Measurements from ENCODE around the gene LGALS9.
A peak's percentile ranks its signal among the peaks of the same experiment; 100 is the strongest.
"Not testable (repeated sequence)": the region's sequence is repeated elsewhere in the genome, so short reads cannot be mapped to it uniquely, and the experiment has no call there.

Gene LGALS9

GRCh38 chr17:27631897-27632725 lies 1.1 kb downstream of the LGALS9 start:
- Histone ChIP-seq H3K4me1 (ENCODE audit: control insufficient read depth in 1 of 2, insufficient read depth in 2 of 2, low read length in 2 of 2) (peaks cover 12% of the 10 kb centered on the region in 2 donors), H3K4me3 (ENCODE audit: low read depth in 1 of 2, low read length in 2 of 2) (peak overlapping the region; percentile 41 to 60), H3K27me3 (ENCODE audit: low read depth, low read length) (no peaks in the 10 kb centered on the region), H3K36me3 (ENCODE audit: control insufficient read depth in 1 of 2, insufficient read depth in 2 of 2, low read length in 2 of 2) (peaks cover 0 to under 1% of the 10 kb centered on the region in 2 donors), H3K9me3 (ENCODE audit: control insufficient read depth in 1 of 2, low read length in 2 of 2) (no peaks in the 10 kb centered on the region), H3K27ac (ENCODE audit: low read length) (peak overlapping the region; percentile 86)

- H3K4me1 ChIP-seq (ENCODE audit: control insufficient read depth in 1 of 2, insufficient read depth in 2 of 2, low read length in 2 of 2) = peaks cover 12% of the 10 kb centered on the region in 2 donors
- H3K4me3 ChIP-seq (ENCODE audit: low read depth in 1 of 2, low read length in 2 of 2) = peak overlapping the region in 1 of 2 donors; percentile 60
- not testable (repeated sequence) for H3K36me3 ChIP-seq (ENCODE audit: control insufficient read depth in 1 of 2, insufficient read depth in 2 of 2, low read length in 2 of 2); H3K27me3 ChIP-seq (ENCODE audit: low read depth, low read length); H3K9me3 ChIP-seq (ENCODE audit: control insufficient read depth in 1 of 2, low read length in 2 of 2)
- H3K27ac ChIP-seq (ENCODE audit: low read length) = peak overlapping the region; percentile 67
Measured at GRCh38 chr17:27632766-27633165, 1.8 kb downstream of the LGALS9 start.

- H3K27me3 ChIP-seq (ENCODE audit: low read depth, low read length) = no peaks in the 10 kb centered on the region
- no peaks in the 10 kb centered on the region for H3K36me3 ChIP-seq (ENCODE audit: control insufficient read depth in 1 of 2, insufficient read depth in 2 of 2, low read length in 2 of 2)
- H3K4me1 ChIP-seq (ENCODE audit: control insufficient read depth in 1 of 2, insufficient read depth in 2 of 2, low read length in 2 of 2) = peaks cover 12% of the 10 kb centered on the region in 2 donors
- no peak overlapping the region for H3K4me3 ChIP-seq (ENCODE audit: low read depth in 1 of 2, low read length in 2 of 2)
- H3K9me3 ChIP-seq (ENCODE audit: control insufficient read depth in 1 of 2, low read length in 2 of 2) = no peaks in the 10 kb centered on the region
- peak overlapping the region; percentile 36 for H3K27ac ChIP-seq (ENCODE audit: low read length)
Measured at GRCh38 chr17:27633312-27634025, 2.5 kb downstream of the LGALS9 start.

- H3K27me3 ChIP-seq (ENCODE audit: low read depth, low read length) = no peaks in the 10 kb centered on the region
- peaks cover 12% of the 10 kb centered on the region in 2 donors for H3K4me1 ChIP-seq (ENCODE audit: control insufficient read depth in 1 of 2, insufficient read depth in 2 of 2, low read length in 2 of 2)
- H3K36me3 ChIP-seq (ENCODE audit: control insufficient read depth in 1 of 2, insufficient read depth in 2 of 2, low read length in 2 of 2) = no peaks in the 10 kb centered on the region
- H3K9me3 ChIP-seq (ENCODE audit: control insufficient read depth in 1 of 2, low read length in 2 of 2) = no peaks in the 10 kb centered on the region
- H3K4me3 ChIP-seq (ENCODE audit: low read depth in 1 of 2, low read length in 2 of 2) = no peak overlapping the region
- peak overlapping the region; percentile 36 for H3K27ac ChIP-seq (ENCODE audit: low read length)
Measured at GRCh38 chr17:27634026-27634335, 3.0 kb downstream of the LGALS9 start.

- no peak overlapping the region for H3K27ac ChIP-seq (ENCODE audit: low read length)
- peaks cover 12% of the 10 kb centered on the region in 2 donors for H3K4me1 ChIP-seq (ENCODE audit: control insufficient read depth in 1 of 2, insufficient read depth in 2 of 2, low read length in 2 of 2)
Measured at GRCh38 chr17:27634776-27635175, 3.8 kb downstream of the LGALS9 start.

GRCh38 chr17:27635275-27635823 lies 4.4 kb downstream of the LGALS9 start:
- Histone ChIP-seq H3K36me3 (ENCODE audit: control insufficient read depth in 1 of 2, insufficient read depth in 2 of 2, low read length in 2 of 2) (no peaks in the 10 kb centered on the region), H3K27ac (ENCODE audit: low read length) (no peak overlapping the region), H3K4me1 (ENCODE audit: control insufficient read depth in 1 of 2, insufficient read depth in 2 of 2, low read length in 2 of 2) (peaks cover 12% of the 10 kb centered on the region in 2 donors), H3K4me3 (ENCODE audit: low read depth in 1 of 2, low read length in 2 of 2) (no peak overlapping the region), H3K27me3 (ENCODE audit: low read depth, low read length) (no peaks in the 10 kb centered on the region), H3K9me3 (ENCODE audit: control insufficient read depth in 1 of 2, low read length in 2 of 2) (no peaks in the 10 kb centered on the region)

More at GRCh38 chr17:27634776-27635175, 3.8 kb downstream of the LGALS9 start:
- Histone ChIP-seq H3K36me3 (ENCODE audit: control insufficient read depth in 1 of 2, insufficient read depth in 2 of 2, low read length in 2 of 2) (no peaks in the 10 kb centered on the region), H3K9me3 (ENCODE audit: control insufficient read depth in 1 of 2, low read length in 2 of 2) (no peaks in the 10 kb centered on the region), H3K27me3 (ENCODE audit: low read depth, low read length) (no peaks in the 10 kb centered on the region), H3K4me3 (ENCODE audit: low read depth in 1 of 2, low read length in 2 of 2) (no peak overlapping the region)

- not testable (repeated sequence) for H3K27ac ChIP-seq (ENCODE audit: low read length)
Measured at GRCh38 chr17:27636005-27636520, 5.1 kb downstream of the LGALS9 start.

DNA sequence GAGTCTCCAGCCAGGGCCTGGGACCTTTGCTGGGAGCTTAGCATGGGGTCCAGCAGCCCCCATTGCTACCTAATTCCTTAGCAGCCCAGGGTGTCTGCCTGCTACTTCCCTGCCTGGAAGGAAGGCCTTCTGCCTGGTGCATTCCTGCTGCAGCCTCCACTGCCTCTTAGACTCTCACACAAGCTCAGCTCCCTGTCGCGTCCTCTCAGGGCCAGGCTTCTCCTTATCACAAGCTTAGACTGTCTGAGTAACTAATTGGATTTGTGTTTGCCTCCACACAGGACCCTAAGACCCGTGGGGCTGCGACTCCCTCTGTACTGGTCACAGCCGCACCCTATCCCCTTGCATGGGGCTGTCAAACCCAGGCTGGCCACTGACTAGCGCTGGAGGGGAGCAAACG lies 6.8 kb downstream of the LGALS9 start:
- peaks cover 11 to 12% of the 10 kb centered on the region in 2 donors for H3K4me1 ChIP-seq (ENCODE audit: control insufficient read depth in 1 of 2, insufficient read depth in 2 of 2, low read length in 2 of 2)
- H3K4me3 ChIP-seq (ENCODE audit: low read depth in 1 of 2, low read length in 2 of 2); H3K27me3 ChIP-seq (ENCODE audit: low read depth, low read length); H3K36me3 ChIP-seq (ENCODE audit: control insufficient read depth in 1 of 2, insufficient read depth in 2 of 2, low read length in 2 of 2); H3K27ac ChIP-seq (ENCODE audit: low read length); H3K9me3 ChIP-seq (ENCODE audit: control insufficient read depth in 1 of 2, low read length in 2 of 2): not testable (repeated sequence)

More at GRCh38 chr17:27636005-27636520, 5.1 kb downstream of the LGALS9 start:
- not testable (repeated sequence) for H3K4me3 ChIP-seq (ENCODE audit: low read depth in 1 of 2, low read length in 2 of 2); H3K27me3 ChIP-seq (ENCODE audit: low read depth, low read length); H3K36me3 ChIP-seq (ENCODE audit: control insufficient read depth in 1 of 2, insufficient read depth in 2 of 2, low read length in 2 of 2); H3K9me3 ChIP-seq (ENCODE audit: control insufficient read depth in 1 of 2, low read length in 2 of 2)
- H3K4me1 ChIP-seq (ENCODE audit: control insufficient read depth in 1 of 2, insufficient read depth in 2 of 2, low read length in 2 of 2) = peaks cover 12% of the 10 kb centered on the region in 2 donors

DNA sequence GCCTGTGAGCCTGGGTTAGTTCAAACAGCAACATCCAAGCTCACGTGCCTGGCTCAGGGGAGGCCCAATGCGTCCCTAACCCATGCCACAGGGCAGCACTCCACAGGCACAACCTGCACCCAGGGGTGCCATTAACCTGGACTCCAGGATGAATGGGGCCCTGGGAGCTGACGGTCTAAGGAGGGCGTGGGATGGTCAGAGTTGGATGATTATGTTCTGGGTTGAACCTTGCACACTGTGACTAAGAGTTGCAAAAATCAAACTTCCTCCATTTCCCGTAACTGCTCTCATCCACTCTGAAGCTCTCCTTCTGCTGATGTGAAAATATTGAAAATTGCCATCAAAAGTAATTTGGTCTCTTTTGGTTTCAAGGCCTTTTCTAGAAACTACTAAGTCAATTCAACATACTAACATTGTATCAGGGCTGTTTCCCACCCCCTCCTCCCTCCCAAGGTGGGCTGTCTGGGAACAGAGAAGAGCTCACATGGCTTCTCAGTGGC lies 7.5 kb downstream of the LGALS9 start:
- not testable (repeated sequence) for H3K4me1 ChIP-seq (ENCODE audit: control insufficient read depth in 1 of 2, insufficient read depth in 2 of 2, low read length in 2 of 2); H3K4me3 ChIP-seq (ENCODE audit: low read depth in 1 of 2, low read length in 2 of 2)

GRCh38 chr17:27640790-27641189 lies 9.8 kb downstream of the LGALS9 start:
- H3K36me3 ChIP-seq (ENCODE audit: control insufficient read depth in 1 of 2, insufficient read depth in 2 of 2, low read length in 2 of 2) = peaks cover 0 to 5% of the 10 kb centered on the region in 2 donors
- H3K9me3 ChIP-seq (ENCODE audit: control insufficient read depth in 1 of 2, low read length in 2 of 2) = no peaks in the 10 kb centered on the region
- H3K4me3 ChIP-seq (ENCODE audit: low read depth in 1 of 2, low read length in 2 of 2) = no peak overlapping the region
- H3K4me1 ChIP-seq (ENCODE audit: control insufficient read depth in 1 of 2, insufficient read depth in 2 of 2, low read length in 2 of 2) = no peaks in the 10 kb centered on the region
- H3K27ac ChIP-seq (ENCODE audit: low read length) = no peak overlapping the region
- no peaks in the 10 kb centered on the region for H3K27me3 ChIP-seq (ENCODE audit: low read depth, low read length)

More for the DNA sequence above, 7.5 kb downstream of the LGALS9 start:
- not testable (repeated sequence) for H3K36me3 ChIP-seq (ENCODE audit: control insufficient read depth in 1 of 2, insufficient read depth in 2 of 2, low read length in 2 of 2); H3K27me3 ChIP-seq (ENCODE audit: low read depth, low read length); H3K27ac ChIP-seq (ENCODE audit: low read length); H3K9me3 ChIP-seq (ENCODE audit: control insufficient read depth in 1 of 2, low read length in 2 of 2)

DNA sequence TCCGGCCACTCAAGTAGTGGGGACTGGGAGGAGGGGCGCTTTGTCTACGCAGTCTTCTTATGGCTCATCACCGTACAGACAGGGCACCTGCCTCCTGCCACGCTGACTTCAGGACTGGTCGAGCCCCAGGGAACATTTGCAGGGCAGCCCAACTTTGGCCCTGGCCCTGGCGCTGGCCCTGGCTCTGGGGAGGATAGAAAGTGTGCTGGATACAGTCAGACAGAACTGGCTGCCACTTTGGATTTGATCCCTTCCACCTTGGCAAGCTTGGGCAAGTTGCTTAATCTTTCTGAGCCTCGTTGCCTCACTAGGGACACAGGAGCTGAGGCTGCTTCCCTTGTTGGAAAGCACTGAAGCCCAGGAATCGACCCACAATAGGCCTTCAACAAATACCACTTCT lies 13.6 kb downstream of the LGALS9 start:
- Histone ChIP-seq H3K4me1 (ENCODE audit: control insufficient read depth in 1 of 2, insufficient read depth in 2 of 2, low read length in 2 of 2) (no peaks in the 10 kb centered on the region), H3K27ac (ENCODE audit: low read length) (no peak overlapping the region), H3K9me3 (ENCODE audit: control insufficient read depth in 1 of 2, low read length in 2 of 2) (no peaks in the 10 kb centered on the region), H3K36me3 (ENCODE audit: control insufficient read depth in 1 of 2, insufficient read depth in 2 of 2, low read length in 2 of 2) (peaks cover 0 to 5% of the 10 kb centered on the region in 2 donors), H3K4me3 (ENCODE audit: low read depth in 1 of 2, low read length in 2 of 2) (no peak overlapping the region), H3K27me3 (ENCODE audit: low read depth, low read length) (no peaks in the 10 kb centered on the region)

All from muscle layer of duodenum (tissue), 2 donors.